ENCODE data around the gene MAZ. TPM values are rescaled to one million over a fixed set of nuclear protein-coding genes. Genes with fewer than 3 reads are reported as not detected.
"Not testable (repeated sequence)": the region's sequence is repeated elsewhere in the genome, so short reads cannot be mapped to it uniquely, and the experiment has no call there.

Gene MAZ
- total RNA-seq, 1 donor from 2014 or later, result 373 TPM

GRCh38 chr16:29819506-29819905 is 13.2 kb downstream of the MAZ start:
- no peak for DNase-seq (ENCODE audit: low spot score in 2 of 2)
- FAIRE-seq, result no peak

- no peak for FAIRE-seq
- peak; percentile 50 to 66 for DNase-seq (ENCODE audit: low spot score in 2 of 2)
Observed at GRCh38 chr16:29820271-29820701, 14.0 kb downstream of the MAZ start, which contains the start of gene MVP. MVP (plus strand) TSS chr16:29820462; CDS start chr16:29830550, 10,088 bp downstream.

- FAIRE-seq, result no peak
- no peak for DNase-seq (ENCODE audit: low spot score in 2 of 2)
Observed at GRCh38 chr16:29820730-29821642, 14.7 kb downstream of the MAZ start.

GRCh38 chr16:29821643-29822115 is 15.3 kb downstream of the MAZ start:
- DNase-seq (ENCODE audit: low spot score in 2 of 2) (no peak), FAIRE-seq (no peak)

GRCh38 chr16:29824589-29825144 is 18.3 kb downstream of the MAZ start:
- FAIRE-seq (no peak), DNase-seq (ENCODE audit: low spot score in 2 of 2) (no peak)

- no peak for FAIRE-seq
- DNase-seq (ENCODE audit: low spot score in 2 of 2), result peak in 1 of 2 donors; percentile 44
Observed at GRCh38 chr16:29825145-29826044, 19.1 kb downstream of the MAZ start.

- FAIRE-seq (no peak), DNase-seq (ENCODE audit: low spot score in 2 of 2) (no peak)
Observed at GRCh38 chr16:29826342-29826695, 20.0 kb downstream of the MAZ start.

GRCh38 chr16:29830774-29831173 is 24.4 kb downstream of the MAZ start:
- DNase-seq (ENCODE audit: low spot score in 2 of 2), result no peak
- FAIRE-seq, result no peak

- no peak for DNase-seq (ENCODE audit: low spot score in 2 of 2)
- FAIRE-seq, result no peak
Observed at GRCh38 chr16:29831490-29831889, 25.2 kb downstream of the MAZ start.

GRCh38 chr16:29833219-29833618 is 26.9 kb downstream of the MAZ start:
- FAIRE-seq; DNase-seq (ENCODE audit: low spot score in 2 of 2): not testable (repeated sequence)

- FAIRE-seq, result no peak
- no peak for DNase-seq (ENCODE audit: low spot score in 2 of 2)
Observed at GRCh38 chr16:29834079-29834478, 27.8 kb downstream of the MAZ start.

GRCh38 chr16:29835926-29836325 is 29.6 kb downstream of the MAZ start:
- FAIRE-seq, result no peak
- no peak for DNase-seq (ENCODE audit: low spot score in 2 of 2)

- FAIRE-seq, result no peak
Observed at GRCh38 chr16:29836623-29837022, 30.3 kb downstream of the MAZ start.

GRCh38 chr16:29837841-29838240 is 31.5 kb downstream of the MAZ start:
- FAIRE-seq, result no peak
- no peak for DNase-seq (ENCODE audit: low spot score in 2 of 2)

More at GRCh38 chr16:29836623-29837022, 30.3 kb downstream of the MAZ start:
- no peak for DNase-seq (ENCODE audit: low spot score in 2 of 2)

- DNase-seq (ENCODE audit: low spot score in 2 of 2) (no peak), FAIRE-seq (no peak)
Observed at GRCh38 chr16:29839822-29840221, 33.5 kb downstream of the MAZ start.

- FAIRE-seq (no peak), DNase-seq (ENCODE audit: low spot score in 2 of 2) (no peak)
Observed at GRCh38 chr16:29840240-29840639, 33.9 kb downstream of the MAZ start.

GRCh38 chr16:29841631-29842030 is 35.3 kb downstream of the MAZ start:
- FAIRE-seq (no peak), DNase-seq (ENCODE audit: low spot score in 2 of 2) (no peak)

GRCh38 chr16:29842732-29843346 is 36.5 kb downstream of the MAZ start:
- FAIRE-seq, result no peak
- no peak for DNase-seq (ENCODE audit: low spot score in 2 of 2)

- FAIRE-seq, result no peak
- DNase-seq (ENCODE audit: low spot score in 2 of 2), result no peak
Observed at GRCh38 chr16:29843931-29844330, 37.6 kb downstream of the MAZ start.
